GM12892 (cell line): ENCODE measurements around the gene PROZ.

Experiments
- DNase-seq: peaks from one replicate; pipeline ENCODE4 v3.0.0; 2011; ENCODE audit not compliant: insufficient read length
- FAIRE-seq: peaks from 2 replicates; lab custom pipeline; 2011; peaks lifted over from hg19 to GRCh38; lab: Jason Lieb, UNC
- POLR2A ChIP-seq: IDR thresholded peaks from 2 replicates; pipeline ENCODE4 v1.6.1; 2011; ENCODE audit warnings: low read depth, low read length, control low read depth
- POLR2AphosphoS5 ChIP-seq: IDR thresholded peaks from 2 replicates; pipeline ENCODE4 v1.6.1; 2011; ENCODE audit warnings: low read depth, low read length, control low read depth
- TAF1 ChIP-seq: IDR thresholded peaks from 2 replicates; pipeline ENCODE4 v1.6.1; 2011; ENCODE audit warnings: low read depth, mild to moderate bottlenecking, control low read depth, low read length, borderline replicate concordance

Gene PROZ

DNA sequence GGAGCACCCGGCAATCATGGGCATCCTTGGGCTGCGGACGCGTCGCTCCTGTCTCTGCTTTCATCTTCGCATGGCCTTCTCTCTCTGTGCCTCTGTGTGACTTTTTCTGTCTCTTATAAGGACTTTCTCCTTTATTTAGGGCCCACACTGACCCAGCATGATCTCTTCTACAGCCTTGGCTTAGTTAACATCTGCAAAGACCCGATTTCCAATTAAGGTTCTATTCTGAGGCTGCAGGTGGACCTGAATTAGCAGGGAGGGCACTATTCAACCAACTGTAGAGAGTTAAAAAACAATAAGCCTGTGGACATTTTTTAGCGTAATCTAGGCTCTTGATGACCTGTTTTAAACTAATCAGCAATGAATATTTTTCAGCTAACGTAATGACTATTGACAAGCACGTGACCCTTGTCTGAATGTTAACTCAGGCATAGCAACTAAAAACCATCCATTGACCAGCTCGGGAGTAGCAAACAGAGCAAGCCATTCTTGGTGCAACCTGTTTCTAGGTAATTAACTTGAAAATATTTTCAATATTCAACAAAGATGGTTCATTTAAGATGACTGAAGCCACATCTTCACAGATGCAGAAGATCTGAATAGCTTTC, 20.7 kb upstream of the PROZ start:
- FAIRE-seq = no peak
- TF ChIP-seq TAF1 (no peak), POLR2AphosphoS5 (no peak), POLR2A (no peak)
- DNase-seq = no peak

DNA sequence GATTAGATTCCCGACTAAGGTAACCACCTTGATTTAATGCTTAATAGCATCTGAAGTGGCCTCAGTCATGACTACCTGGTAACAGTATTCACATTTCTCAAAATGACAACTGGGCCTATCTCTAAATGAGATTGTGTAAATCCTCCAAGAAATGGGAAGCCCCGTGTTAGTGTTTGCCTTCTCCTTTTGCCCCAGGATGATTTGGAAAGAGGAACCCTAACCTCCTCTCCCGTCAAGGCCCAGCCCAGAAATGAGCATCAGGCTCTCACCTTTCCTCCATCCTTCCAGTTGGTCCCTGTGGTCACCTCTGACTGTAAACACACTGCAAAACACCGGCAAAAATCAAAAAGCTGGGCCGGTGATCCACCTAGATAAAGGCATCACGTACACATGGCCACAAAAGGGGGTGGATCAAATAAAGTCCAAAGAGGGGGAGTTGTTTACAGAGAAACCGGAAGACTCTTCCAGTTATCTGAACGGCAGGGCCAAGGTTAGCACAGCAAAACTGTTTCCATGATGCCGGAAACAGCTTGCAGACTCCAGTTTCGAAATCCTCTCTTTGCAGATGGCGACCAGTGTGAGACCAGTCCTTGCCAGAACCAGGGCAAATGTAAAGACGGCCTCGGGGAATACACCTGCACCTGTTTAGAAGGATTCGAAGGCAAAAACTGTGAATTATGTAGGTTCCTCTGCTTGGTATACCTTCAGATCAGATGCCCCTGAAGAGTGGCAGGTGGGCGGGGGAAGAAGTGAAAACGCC, 19.5 kb upstream of the PROZ start:
- TF ChIP-seq POLR2AphosphoS5 = no peak
- TF ChIP-seq POLR2A = no peak
- TF ChIP-seq TAF1 = no peak
- DNase-seq (no peak), FAIRE-seq (no peak)

DNA sequence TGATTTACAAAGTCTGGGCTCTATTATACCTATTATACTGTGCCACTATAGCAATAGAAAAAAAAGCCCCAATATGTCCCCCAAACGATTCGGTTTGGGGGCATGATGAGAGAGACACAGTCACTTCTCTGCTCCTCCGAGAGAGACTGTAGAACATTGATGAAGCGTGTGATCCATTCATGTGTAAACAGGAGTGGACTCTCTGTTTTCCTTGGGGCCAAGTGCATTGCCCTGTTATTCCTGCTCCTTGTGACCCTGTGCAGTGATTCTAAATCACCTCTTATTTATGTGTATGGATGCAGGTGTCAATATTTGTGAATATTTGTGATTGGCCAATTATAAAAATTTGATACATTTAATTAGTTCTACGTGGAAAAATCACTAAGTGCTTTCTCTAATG, 18.9 kb upstream of the PROZ start:
- no peak for TF ChIP-seq POLR2AphosphoS5
- FAIRE-seq (no peak), DNase-seq (no peak)

DNA sequence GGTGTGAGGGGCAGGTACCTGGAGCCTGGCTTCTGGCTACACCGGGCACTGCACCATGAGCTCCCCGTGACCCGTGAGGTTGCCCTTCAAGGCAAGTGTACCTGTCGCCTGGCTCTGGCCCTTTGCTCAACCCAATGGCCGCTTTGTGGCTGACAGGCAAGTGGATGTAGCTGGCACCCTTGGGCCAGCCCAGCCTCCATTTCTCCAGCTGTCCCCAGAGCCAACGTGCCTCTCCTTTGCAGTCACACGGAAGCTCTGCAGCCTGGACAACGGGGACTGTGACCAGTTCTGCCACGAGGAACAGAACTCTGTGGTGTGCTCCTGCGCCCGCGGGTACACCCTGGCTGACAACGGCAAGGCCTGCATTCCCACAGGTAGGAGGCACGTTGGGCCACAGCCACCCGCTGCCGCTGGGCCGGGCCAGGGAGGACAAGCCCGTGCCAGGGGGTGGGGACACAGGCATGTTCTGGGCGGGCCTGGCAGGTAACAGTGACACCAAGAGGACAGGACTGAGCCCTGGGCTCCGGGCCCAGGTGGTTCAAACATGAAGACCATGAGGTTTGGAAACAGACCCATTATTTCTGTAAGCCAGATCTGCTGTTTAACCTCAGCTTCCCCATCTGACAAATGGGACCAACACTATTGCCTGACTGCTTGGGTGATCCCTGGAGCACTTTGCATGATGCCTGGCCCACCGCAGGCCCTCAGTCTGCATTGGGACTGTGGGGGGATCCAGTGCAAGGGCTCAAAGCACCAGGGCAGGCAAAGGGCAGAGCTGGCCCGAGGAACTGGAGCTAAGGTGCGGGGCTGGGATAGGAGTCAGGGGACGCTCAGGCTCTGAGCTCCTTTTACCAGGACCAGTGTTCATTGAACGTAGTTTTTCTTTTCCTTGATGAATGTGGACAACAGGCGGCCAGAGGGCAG, 17.5 kb upstream of the PROZ start:
- FAIRE-seq (no peak), DNase-seq (no peak)
- no peak for TF ChIP-seq POLR2A
- no peak for TF ChIP-seq TAF1
- no peak for TF ChIP-seq POLR2AphosphoS5

DNA sequence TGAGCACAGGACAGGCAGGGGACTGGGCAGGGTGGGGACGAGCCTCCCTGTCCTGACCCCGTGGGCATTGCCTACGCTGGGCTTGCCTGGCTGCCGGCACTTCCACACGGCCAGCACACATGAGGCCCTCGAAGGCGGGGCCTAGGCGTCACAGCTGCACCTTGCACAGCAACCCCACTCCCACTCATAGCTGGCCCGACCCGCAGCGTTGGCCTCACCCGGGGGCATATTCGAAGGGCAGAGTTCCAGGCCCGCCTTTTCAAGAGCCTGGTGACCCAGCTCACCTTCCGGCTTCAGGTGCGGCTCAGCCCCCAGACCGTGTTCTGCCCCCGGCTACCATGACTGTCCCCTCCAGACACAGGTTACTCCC, 16.9 kb upstream of the PROZ start:
- no peak for TF ChIP-seq POLR2AphosphoS5
- no peak for TF ChIP-seq TAF1
- no peak for TF ChIP-seq POLR2A
- DNase-seq = no peak
- no peak for FAIRE-seq

DNA sequence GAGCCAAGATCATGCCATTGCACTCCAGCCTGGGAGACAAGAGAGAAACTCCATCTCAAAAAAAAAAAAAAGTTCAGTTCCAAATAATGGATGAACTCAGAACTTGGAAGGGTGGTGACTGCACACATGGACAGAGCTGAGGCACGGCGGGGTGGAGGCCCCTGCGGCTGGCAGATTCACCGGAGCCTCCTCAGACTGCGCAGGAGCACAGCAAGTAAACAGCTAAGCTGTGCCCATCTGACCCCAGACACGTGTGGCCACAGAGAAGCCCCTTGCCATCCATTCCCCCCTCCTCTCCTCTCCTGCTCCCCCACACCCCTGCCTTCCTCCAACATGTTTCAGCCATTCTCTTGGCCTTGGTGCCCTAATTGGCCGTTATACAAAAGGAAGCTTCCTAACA, 15.6 kb upstream of the PROZ start:
- DNase-seq (no peak), FAIRE-seq (no peak)
- TF ChIP-seq POLR2A = no peak
- TF ChIP-seq POLR2AphosphoS5 = no peak
- no peak for TF ChIP-seq TAF1

DNA sequence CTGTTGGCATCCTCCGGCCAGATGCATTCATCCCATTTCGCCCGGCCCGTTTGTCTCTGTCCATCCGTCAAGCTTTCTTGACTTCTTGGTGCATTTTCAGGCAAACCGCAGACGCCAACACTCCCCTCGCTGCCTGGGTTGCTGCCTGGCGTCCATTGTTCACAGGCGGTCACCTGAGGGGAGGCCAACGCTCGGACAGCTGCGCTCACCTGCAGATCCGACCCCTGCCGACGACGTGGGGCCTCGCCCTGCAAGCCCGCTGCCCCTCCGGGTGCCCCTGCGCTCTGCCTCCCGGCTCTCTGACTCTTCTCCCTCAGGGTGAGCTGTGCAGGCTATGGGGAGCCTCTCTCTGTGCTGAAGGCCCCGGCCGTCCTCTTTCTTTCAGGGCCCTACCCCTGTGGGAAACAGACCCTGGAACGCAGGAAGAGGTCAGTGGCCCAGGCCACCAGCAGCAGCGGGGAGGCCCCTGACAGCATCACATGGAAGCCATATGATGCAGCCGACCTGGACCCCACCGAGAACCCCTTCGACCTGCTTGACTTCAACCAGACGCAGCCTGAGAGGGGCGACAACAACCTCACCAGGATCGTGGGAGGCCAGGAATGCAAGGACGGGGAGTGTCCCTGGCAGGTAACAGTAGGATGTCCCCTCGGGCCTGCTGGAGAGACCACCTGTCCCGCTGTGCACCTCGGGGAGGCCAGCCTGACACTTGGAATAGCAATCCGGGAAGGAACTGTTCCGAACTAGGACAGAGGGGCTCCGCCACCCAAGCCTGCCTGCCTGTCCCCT, 14.8 kb upstream of the PROZ start:
- TF ChIP-seq POLR2A = no peak
- no peak for TF ChIP-seq POLR2AphosphoS5
- TF ChIP-seq TAF1 = no peak
- no peak for FAIRE-seq
- DNase-seq = no peak

DNA sequence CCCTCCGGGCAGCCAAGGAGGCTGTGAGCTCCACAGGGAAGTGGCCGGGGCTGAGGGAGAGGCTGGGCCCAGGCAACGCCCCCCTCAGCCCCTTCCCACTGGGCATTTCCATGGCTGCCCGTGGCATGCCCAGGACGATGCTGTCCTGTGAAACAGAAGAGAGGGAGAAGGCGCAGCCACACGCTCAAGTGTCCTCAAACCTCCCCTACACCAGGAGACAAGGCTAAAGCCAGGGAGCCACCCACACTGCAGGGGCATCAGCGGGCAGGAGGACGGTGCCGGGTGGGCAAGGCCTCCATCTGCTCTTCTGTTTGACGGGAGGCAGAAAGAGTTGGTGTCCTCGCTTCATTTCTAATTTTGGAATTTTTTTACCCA, 14.2 kb upstream of the PROZ start:
- no peak for FAIRE-seq
- TF ChIP-seq POLR2A = no peak
- TF ChIP-seq TAF1 = no peak
- TF ChIP-seq POLR2AphosphoS5 = no peak
- no peak for DNase-seq

DNA sequence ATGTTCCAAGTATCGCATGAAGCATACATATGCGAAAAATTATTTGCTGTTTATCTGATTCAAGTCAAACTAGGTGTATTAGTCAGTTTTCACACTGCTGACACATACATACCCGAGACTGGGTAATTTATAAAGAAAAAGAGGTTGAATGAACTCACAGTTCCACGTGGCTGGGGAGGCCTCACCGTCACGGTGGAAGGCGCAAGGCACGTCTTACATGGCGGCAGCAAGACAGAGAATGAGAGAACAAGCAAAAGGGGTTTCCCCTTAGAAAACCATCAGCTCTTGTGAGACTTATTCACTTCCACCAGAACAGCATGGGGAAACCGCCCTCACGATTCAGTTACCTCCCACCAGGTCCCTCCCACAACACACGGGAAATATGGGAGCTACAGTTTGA, 13.0 kb upstream of the PROZ start:
- no peak for FAIRE-seq
- TF ChIP-seq POLR2A = no peak
- no peak for DNase-seq

DNA sequence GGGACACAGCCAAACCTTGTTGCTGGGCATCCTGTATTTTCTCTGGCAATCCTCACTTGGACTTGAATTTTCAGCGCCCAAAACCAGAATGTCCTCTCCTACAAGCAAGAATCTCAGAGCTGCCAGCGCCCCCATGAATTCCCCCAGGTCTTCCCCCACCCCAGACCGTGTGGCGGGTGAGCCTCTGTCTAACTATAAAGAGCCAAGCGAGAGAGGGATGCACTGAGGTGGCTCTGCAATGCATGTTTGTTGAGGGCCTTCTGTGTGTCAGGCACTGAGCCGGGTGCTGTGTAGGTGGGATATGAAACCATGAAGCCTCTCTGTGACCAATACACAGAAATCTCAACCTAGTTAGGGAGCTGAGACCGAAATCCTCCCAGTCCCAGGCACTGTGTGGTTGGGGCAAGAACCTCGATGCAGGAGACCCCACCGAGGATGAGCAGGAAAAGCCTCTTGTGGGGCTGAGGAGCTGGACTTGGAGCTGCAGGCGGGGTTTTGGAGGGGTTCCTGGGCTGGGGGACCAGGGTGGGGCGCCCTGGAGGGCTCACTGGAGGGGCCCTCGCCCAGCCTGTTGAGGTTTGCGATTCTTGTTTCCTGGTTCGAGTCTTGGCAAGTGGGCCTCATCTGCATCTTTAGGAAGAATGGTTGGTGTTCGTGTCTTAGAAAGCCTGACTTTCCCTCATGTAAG, 12.4 kb upstream of the PROZ start:
- no peak for FAIRE-seq
- TF ChIP-seq POLR2A (no peak), TAF1 (no peak), POLR2AphosphoS5 (no peak)
- DNase-seq = no peak
